ENCODE results near the gene WDR64.

The WDR64 gene

DNA sequence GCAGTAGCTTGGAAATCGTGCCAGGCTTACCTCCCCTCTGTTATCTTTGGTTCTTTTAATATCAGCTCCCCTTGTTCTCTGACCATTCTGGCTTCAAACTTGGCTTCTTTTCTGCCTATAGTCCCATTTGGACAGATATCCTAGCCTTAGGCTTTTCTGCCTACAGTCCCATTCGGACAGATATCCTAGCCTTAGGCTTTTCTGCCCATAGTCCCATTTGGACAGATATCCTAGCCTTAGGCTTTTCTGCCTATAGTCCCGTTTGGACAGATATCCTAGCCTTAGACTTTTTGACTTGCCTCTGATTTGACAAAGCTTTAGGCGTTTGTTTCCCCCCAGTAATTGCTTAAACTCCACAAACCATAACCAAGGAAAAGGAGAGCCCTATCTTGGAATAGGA lies 37.5 kb upstream of the WDR64 start:
- Histone ChIP-seq H3K9ac (ENCODE audit: low read length) (no peak overlapping the region), H3K27ac (ENCODE audit: low read length) (no peak overlapping the region), H3K36me3 (ENCODE audit: control insufficient read depth, low read depth, low read length) (no peaks in the 10 kb centered on the region), H3K4me1 (ENCODE audit: control insufficient read depth, low read depth, low read length) (no peaks in the 10 kb centered on the region), H3K9me3 (ENCODE audit: control insufficient read depth, low read depth, low read length) (no peaks in the 10 kb centered on the region), H3K27me3 (ENCODE audit: control insufficient read depth, insufficient read depth, low read length) (no peaks in the 10 kb centered on the region), H3K4me3 (ENCODE audit: low read length) (no peak overlapping the region)

DNA sequence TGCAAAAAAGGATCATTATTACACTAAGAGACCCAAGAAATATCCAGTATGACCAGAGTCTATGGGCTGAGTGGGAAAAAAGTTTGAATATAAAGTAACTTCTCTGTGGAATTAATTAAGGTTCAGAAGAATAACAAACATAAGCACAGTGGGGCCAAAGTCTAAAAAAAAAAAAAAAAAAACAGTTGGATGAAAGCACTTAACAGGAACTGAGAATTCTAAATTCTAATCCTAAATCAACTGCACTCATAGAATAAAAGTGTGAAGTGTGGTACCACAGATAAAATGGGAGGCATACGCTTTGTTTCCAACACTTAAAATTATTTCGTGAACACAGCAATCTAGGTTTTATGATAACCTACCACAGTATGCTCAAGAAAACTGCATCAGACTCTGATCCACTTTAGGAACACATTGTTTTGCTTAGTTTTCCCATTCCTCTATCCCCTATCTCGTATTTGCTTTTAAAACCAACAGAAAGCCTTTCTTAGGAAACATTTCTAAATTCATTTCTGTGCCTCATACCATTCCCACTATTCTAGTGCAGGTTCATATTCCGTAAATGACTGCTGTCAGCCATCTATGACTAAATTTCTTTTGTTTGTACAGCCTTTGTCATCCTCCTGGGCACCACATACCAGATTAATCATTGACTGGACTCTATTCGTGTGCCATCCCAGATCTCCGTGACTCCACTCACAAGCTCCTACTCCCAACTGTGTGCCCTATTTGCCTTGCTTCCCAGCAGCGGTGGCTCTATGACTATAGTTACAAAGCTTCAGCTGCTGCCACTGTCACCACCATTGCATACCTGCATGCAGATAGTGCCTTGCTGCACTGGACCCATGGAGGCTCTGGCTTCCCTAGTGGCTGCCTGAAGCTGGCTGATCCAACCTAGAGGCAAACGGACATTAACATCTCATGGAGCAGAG lies 36.8 kb upstream of the WDR64 start:
- Histone ChIP-seq H3K36me3 (ENCODE audit: control insufficient read depth, low read depth, low read length) (no peaks in the 10 kb centered on the region), H3K9ac (ENCODE audit: low read length) (no peak overlapping the region), H3K9me3 (ENCODE audit: control insufficient read depth, low read depth, low read length) (no peaks in the 10 kb centered on the region), H3K4me1 (ENCODE audit: control insufficient read depth, low read depth, low read length) (no peaks in the 10 kb centered on the region), H3K27me3 (ENCODE audit: control insufficient read depth, insufficient read depth, low read length) (no peaks in the 10 kb centered on the region), H3K4me3 (ENCODE audit: low read length) (no peak overlapping the region), H3K27ac (ENCODE audit: low read length) (no peak overlapping the region)

DNA sequence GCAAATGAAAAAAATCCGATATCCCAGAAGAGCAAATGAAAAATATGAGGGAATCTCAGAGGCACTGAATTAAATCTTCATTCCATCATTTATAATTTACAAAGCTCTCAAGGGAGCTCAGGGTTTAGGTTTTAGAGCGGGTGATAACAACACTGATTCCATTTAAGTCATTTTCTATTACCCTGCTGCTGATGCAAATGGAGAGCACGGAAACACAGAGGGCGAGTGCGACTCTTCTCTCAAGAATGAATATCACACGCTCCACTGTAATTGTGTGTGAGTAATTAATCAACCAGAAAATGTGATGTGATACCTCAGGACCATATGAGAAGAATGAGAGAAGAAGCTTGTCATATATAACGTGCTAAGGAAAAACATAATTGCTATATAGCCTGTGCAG lies 34.7 kb upstream of the WDR64 start:
- Histone ChIP-seq H3K36me3 (ENCODE audit: control insufficient read depth, low read depth, low read length) (no peaks in the 10 kb centered on the region), H3K9me3 (ENCODE audit: control insufficient read depth, low read depth, low read length) (no peaks in the 10 kb centered on the region), H3K4me3 (ENCODE audit: low read length) (no peak overlapping the region), H3K27ac (ENCODE audit: low read length) (no peak overlapping the region), H3K9ac (ENCODE audit: low read length) (no peak overlapping the region), H3K27me3 (ENCODE audit: control insufficient read depth, insufficient read depth, low read length) (no peaks in the 10 kb centered on the region), H3K4me1 (ENCODE audit: control insufficient read depth, low read depth, low read length) (no peaks in the 10 kb centered on the region)

DNA sequence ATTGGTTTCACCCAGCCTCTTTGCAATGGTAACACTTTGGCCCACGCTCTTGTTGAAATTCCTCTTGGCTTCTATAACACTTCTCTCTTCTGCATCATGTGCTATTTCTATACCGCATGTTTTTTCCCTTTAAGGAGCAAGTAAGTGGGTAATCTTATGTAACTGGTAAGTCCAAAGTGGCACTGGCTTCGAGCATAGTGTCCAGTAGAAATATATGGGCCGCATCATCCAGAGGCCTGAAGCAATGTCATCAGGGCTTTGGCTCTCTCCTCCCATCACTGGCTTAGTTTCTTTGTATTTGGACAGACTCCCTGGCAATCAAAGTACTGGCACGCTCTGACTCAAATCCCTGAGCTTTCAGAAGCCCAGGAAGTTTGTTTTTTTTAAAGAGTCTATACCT lies 29.4 kb upstream of the WDR64 start:
- no peak overlapping the region for H3K27ac ChIP-seq (ENCODE audit: low read length)
- H3K4me1 ChIP-seq (ENCODE audit: control insufficient read depth, low read depth, low read length), result no peaks in the 10 kb centered on the region
- no peak overlapping the region for H3K9ac ChIP-seq (ENCODE audit: low read length)
- H3K36me3 ChIP-seq (ENCODE audit: control insufficient read depth, low read depth, low read length), result no peaks in the 10 kb centered on the region
- no peaks in the 10 kb centered on the region for H3K27me3 ChIP-seq (ENCODE audit: control insufficient read depth, insufficient read depth, low read length)
- H3K4me3 ChIP-seq (ENCODE audit: low read length), result no peak overlapping the region
- no peaks in the 10 kb centered on the region for H3K9me3 ChIP-seq (ENCODE audit: control insufficient read depth, low read depth, low read length)

DNA sequence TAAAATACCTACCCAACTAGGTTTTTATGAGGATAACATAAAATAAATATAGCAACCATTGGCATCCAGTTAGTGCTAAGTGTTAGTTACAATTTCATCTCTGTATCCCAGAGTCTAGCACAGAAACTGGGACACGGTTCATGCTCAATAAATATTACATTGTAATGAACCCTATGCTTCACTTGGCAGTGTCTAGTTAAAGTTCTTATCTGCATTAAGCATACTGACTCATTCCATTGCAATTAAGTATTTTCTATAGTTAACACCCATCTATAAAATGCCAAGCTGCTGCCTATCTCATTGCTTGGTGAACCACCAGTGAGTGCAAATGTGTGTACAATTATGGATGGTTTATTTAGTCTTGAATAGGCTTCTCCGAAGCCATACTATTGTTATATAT lies 27.1 kb upstream of the WDR64 start:
- H3K27ac ChIP-seq (ENCODE audit: low read length), result no peak overlapping the region
- peaks cover 6% of the 10 kb centered on the region for H3K4me1 ChIP-seq (ENCODE audit: control insufficient read depth, low read depth, low read length)
- no peak overlapping the region for H3K9ac ChIP-seq (ENCODE audit: low read length)
- H3K27me3 ChIP-seq (ENCODE audit: control insufficient read depth, insufficient read depth, low read length), result no peaks in the 10 kb centered on the region
- H3K36me3 ChIP-seq (ENCODE audit: control insufficient read depth, low read depth, low read length), result no peaks in the 10 kb centered on the region
- no peak overlapping the region for H3K4me3 ChIP-seq (ENCODE audit: low read length)
- H3K9me3 ChIP-seq (ENCODE audit: control insufficient read depth, low read depth, low read length), result no peaks in the 10 kb centered on the region

- H3K27ac ChIP-seq (ENCODE audit: low read length), result no peak overlapping the region
Observed at GRCh38 chr1:241627453-241628259, 24.4 kb upstream of the WDR64 start.

GRCh38 chr1:241630005-241630404 lies 22.1 kb upstream of the WDR64 start:
- Histone ChIP-seq H3K27ac (ENCODE audit: low read length) (no peak overlapping the region), H3K9ac (ENCODE audit: low read length) (no peak overlapping the region), H3K4me1 (ENCODE audit: control insufficient read depth, low read depth, low read length) (peaks cover 15% of the 10 kb centered on the region), H3K36me3 (ENCODE audit: control insufficient read depth, low read depth, low read length) (peaks cover 11% of the 10 kb centered on the region), H3K27me3 (ENCODE audit: control insufficient read depth, insufficient read depth, low read length) (no peaks in the 10 kb centered on the region), H3K9me3 (ENCODE audit: control insufficient read depth, low read depth, low read length) (no peaks in the 10 kb centered on the region), H3K4me3 (ENCODE audit: low read length) (no peak overlapping the region)

More at GRCh38 chr1:241627453-241628259, 24.4 kb upstream of the WDR64 start:
- peaks cover 5% of the 10 kb centered on the region for H3K36me3 ChIP-seq (ENCODE audit: control insufficient read depth, low read depth, low read length)
- no peak overlapping the region for H3K4me3 ChIP-seq (ENCODE audit: low read length)
- no peak overlapping the region for H3K9ac ChIP-seq (ENCODE audit: low read length)
- no peaks in the 10 kb centered on the region for H3K9me3 ChIP-seq (ENCODE audit: control insufficient read depth, low read depth, low read length)
- H3K27me3 ChIP-seq (ENCODE audit: control insufficient read depth, insufficient read depth, low read length), result no peaks in the 10 kb centered on the region
- peaks cover 15% of the 10 kb centered on the region for H3K4me1 ChIP-seq (ENCODE audit: control insufficient read depth, low read depth, low read length)

DNA sequence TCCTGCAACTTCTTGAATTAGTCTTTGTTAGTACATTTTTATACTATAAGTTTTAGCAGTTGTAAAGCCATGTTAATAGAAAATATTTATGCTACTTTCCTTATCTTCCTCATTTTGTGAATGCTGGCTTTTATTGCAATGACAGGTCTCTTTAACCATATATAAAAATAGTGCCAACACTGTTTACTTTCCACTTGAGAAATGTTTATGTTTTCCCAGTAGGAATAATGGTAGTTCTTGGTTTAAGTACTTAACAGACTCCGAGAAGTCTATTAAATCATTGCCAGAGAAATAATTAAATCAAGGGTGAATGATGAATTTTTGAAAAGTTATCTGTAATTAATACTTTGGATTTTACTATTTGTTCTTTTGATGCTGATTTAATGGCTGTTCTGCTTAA lies 21.6 kb upstream of the WDR64 start:
- Histone ChIP-seq H3K27ac (ENCODE audit: low read length) (no peak overlapping the region), H3K9me3 (ENCODE audit: control insufficient read depth, low read depth, low read length) (no peaks in the 10 kb centered on the region), H3K27me3 (ENCODE audit: control insufficient read depth, insufficient read depth, low read length) (no peaks in the 10 kb centered on the region), H3K4me1 (ENCODE audit: control insufficient read depth, low read depth, low read length) (peaks cover 15% of the 10 kb centered on the region), H3K4me3 (ENCODE audit: low read length) (no peak overlapping the region), H3K36me3 (ENCODE audit: control insufficient read depth, low read depth, low read length) (peaks cover 16% of the 10 kb centered on the region), H3K9ac (ENCODE audit: low read length) (no peak overlapping the region)

- H3K36me3 ChIP-seq (ENCODE audit: control insufficient read depth, low read depth, low read length), result peaks cover 18% of the 10 kb centered on the region
- H3K4me1 ChIP-seq (ENCODE audit: control insufficient read depth, low read depth, low read length), result peaks cover 15% of the 10 kb centered on the region
Observed at GRCh38 chr1:241630899-241631298, 21.2 kb upstream of the WDR64 start.

GRCh38 chr1:241631674-241632073 lies 20.4 kb upstream of the WDR64 start:
- no peaks in the 10 kb centered on the region for H3K27me3 ChIP-seq (ENCODE audit: control insufficient read depth, insufficient read depth, low read length)
- no peak overlapping the region for H3K9ac ChIP-seq (ENCODE audit: low read length)
- no peak overlapping the region for H3K4me3 ChIP-seq (ENCODE audit: low read length)
- peaks cover 15% of the 10 kb centered on the region for H3K4me1 ChIP-seq (ENCODE audit: control insufficient read depth, low read depth, low read length)
- H3K27ac ChIP-seq (ENCODE audit: low read length), result no peak overlapping the region
- peaks cover 22% of the 10 kb centered on the region for H3K36me3 ChIP-seq (ENCODE audit: control insufficient read depth, low read depth, low read length)
- no peaks in the 10 kb centered on the region for H3K9me3 ChIP-seq (ENCODE audit: control insufficient read depth, low read depth, low read length)

More at GRCh38 chr1:241630899-241631298, 21.2 kb upstream of the WDR64 start:
- no peak overlapping the region for H3K4me3 ChIP-seq (ENCODE audit: low read length)
- H3K9ac ChIP-seq (ENCODE audit: low read length), result no peak overlapping the region
- no peaks in the 10 kb centered on the region for H3K9me3 ChIP-seq (ENCODE audit: control insufficient read depth, low read depth, low read length)
- H3K27ac ChIP-seq (ENCODE audit: low read length), result no peak overlapping the region
- no peaks in the 10 kb centered on the region for H3K27me3 ChIP-seq (ENCODE audit: control insufficient read depth, insufficient read depth, low read length)

- no peak overlapping the region for H3K27ac ChIP-seq (ENCODE audit: low read length)
- peaks cover 23% of the 10 kb centered on the region for H3K4me1 ChIP-seq (ENCODE audit: control insufficient read depth, low read depth, low read length)
- no peak overlapping the region for H3K9ac ChIP-seq (ENCODE audit: low read length)
- no peak overlapping the region for H3K4me3 ChIP-seq (ENCODE audit: low read length)
- H3K9me3 ChIP-seq (ENCODE audit: control insufficient read depth, low read depth, low read length), result no peaks in the 10 kb centered on the region
- no peaks in the 10 kb centered on the region for H3K27me3 ChIP-seq (ENCODE audit: control insufficient read depth, insufficient read depth, low read length)
- peaks cover 22% of the 10 kb centered on the region for H3K36me3 ChIP-seq (ENCODE audit: control insufficient read depth, low read depth, low read length)
Observed at GRCh38 chr1:241632987-241633386, 19.1 kb upstream of the WDR64 start.

Data from iPS-18a (cell line).